ENCODE data around the gene ZBTB6. TPM values are rescaled to one million over a fixed set of nuclear protein-coding genes. Genes with fewer than 3 reads are reported as not detected.

Gene ZBTB6
- total RNA-seq, 6 experiments from 2014 or later = 7.4 to 8.5 (median 8.2) TPM

- no peak overlapping the region for H3K4me3 Mint-ChIP-seq
- no peak for DNase-seq
- no peaks in the 10 kb centered on the region for H3K9me3 Mint-ChIP-seq
- TF ChIP-seq CTCF (IDR thresholded peaks at IDR 0.05) = no peak
- no peak overlapping the region for H3K27ac Mint-ChIP-seq
- H3K27me3 Mint-ChIP-seq (ENCODE audit: insufficient read depth) = peaks cover 2% of the 10 kb centered on the region; the same call in 1 of the 2 replicates
- H3K36me3 Mint-ChIP-seq (ENCODE audit: low read depth) = peaks cover 3% of the 10 kb centered on the region; the same call in 1 of the 2 replicates
- H3K4me1 Mint-ChIP-seq (ENCODE audit: low read depth) = peaks cover 56% of the 10 kb centered on the region
These were observed 37.1 kb upstream of the ZBTB6 start for GRCh38 chr9:122950263-122950662.

GRCh38 chr9:122949696-122950095 lies 36.6 kb upstream of the ZBTB6 start:
- no peak for TF ChIP-seq CTCF (IDR thresholded peaks at IDR 0.05)
- no peaks in the 10 kb centered on the region for H3K9me3 Mint-ChIP-seq
- H3K27me3 Mint-ChIP-seq (ENCODE audit: insufficient read depth) = peaks cover 2% of the 10 kb centered on the region; the same call in 1 of the 2 replicates
- H3K36me3 Mint-ChIP-seq (ENCODE audit: low read depth) = peaks cover 3% of the 10 kb centered on the region; the same call in 1 of the 2 replicates
- no peak overlapping the region for H3K4me3 Mint-ChIP-seq
- no peak overlapping the region for H3K27ac Mint-ChIP-seq
- H3K4me1 Mint-ChIP-seq (ENCODE audit: low read depth) = peaks cover 55% of the 10 kb centered on the region
- no peak for DNase-seq

GRCh38 chr9:122948313-122948712 lies 35.2 kb upstream of the ZBTB6 start:
- no peak for TF ChIP-seq CTCF (IDR thresholded peaks at IDR 0.05)
- no peak for DNase-seq
- no peak overlapping the region for H3K27ac Mint-ChIP-seq
- H3K4me3 Mint-ChIP-seq = no peak overlapping the region
- no peaks in the 10 kb centered on the region for H3K9me3 Mint-ChIP-seq
- H3K27me3 Mint-ChIP-seq (ENCODE audit: insufficient read depth) = peaks cover 2% of the 10 kb centered on the region; the same call in 1 of the 2 replicates
- peaks cover 42% of the 10 kb centered on the region for H3K4me1 Mint-ChIP-seq (ENCODE audit: low read depth)
- peaks cover 3% of the 10 kb centered on the region; the same call in 1 of the 2 replicates for H3K36me3 Mint-ChIP-seq (ENCODE audit: low read depth)

GRCh38 chr9:122946461-122947005 lies 33.4 kb upstream of the ZBTB6 start:
- H3K27me3 Mint-ChIP-seq (ENCODE audit: insufficient read depth) = peaks cover 2% of the 10 kb centered on the region; the same call in 1 of the 2 replicates
- peaks cover 46% of the 10 kb centered on the region for H3K4me1 Mint-ChIP-seq (ENCODE audit: low read depth)
- H3K27ac Mint-ChIP-seq = no peak overlapping the region
- TF ChIP-seq CTCF (IDR thresholded peaks at IDR 0.05) = no peak
- DNase-seq = no peak
- peaks cover 3% of the 10 kb centered on the region; the same call in 1 of the 2 replicates for H3K36me3 Mint-ChIP-seq (ENCODE audit: low read depth)
- no peak overlapping the region for H3K4me3 Mint-ChIP-seq
- no peaks in the 10 kb centered on the region for H3K9me3 Mint-ChIP-seq

- H3K4me1 Mint-ChIP-seq (ENCODE audit: low read depth) = peaks cover 52% of the 10 kb centered on the region
- H3K27ac Mint-ChIP-seq = peak overlapping the region; percentile 40; the same call in 1 of the 2 replicates
- TF ChIP-seq CTCF (IDR thresholded peaks at IDR 0.05) = no peak
- no peak for DNase-seq
- no peak overlapping the region for H3K4me3 Mint-ChIP-seq
- H3K27me3 Mint-ChIP-seq (ENCODE audit: insufficient read depth) = no peaks in the 10 kb centered on the region
- no peaks in the 10 kb centered on the region for H3K9me3 Mint-ChIP-seq
- peaks cover 3% of the 10 kb centered on the region; the same call in 1 of the 2 replicates for H3K36me3 Mint-ChIP-seq (ENCODE audit: low read depth)
These were observed 32.1 kb upstream of the ZBTB6 start for GRCh38 chr9:122944960-122945888.

All from HFFc6 (cell line).